Muscle layer of duodenum (tissue), 2 donors: Measurements from ENCODE around the gene MGLL.

ENCODE experiments used
- H3K27ac ChIP-seq: one replicate; pipeline ENCODE4 v1.7.0; 2013; ENCODE audit warnings: mild to moderate bottlenecking, low read length
- H3K27me3 ChIP-seq: one replicate; pipeline ENCODE4 v1.7.0; 2013; ENCODE audit warnings: low read depth, mild to moderate bottlenecking, control low read depth, low read length
- H3K36me3 ChIP-seq, 2 donors: one replicate each; pipeline ENCODE4 v1.7.0; 2013; ENCODE audit warnings: low read length in 2 of 2, control low read depth in 1 of 2, mild to moderate bottlenecking in 1 of 2; ENCODE audit not compliant: insufficient read depth in 2 of 2, control insufficient read depth in 1 of 2
- H3K4me1 ChIP-seq, 2 donors: one replicate each; pipeline ENCODE4 v1.7.0; 2013; ENCODE audit warnings: low read length in 2 of 2, mild to moderate bottlenecking in 2 of 2, control low read depth in 1 of 2, moderate library complexity in 1 of 2; ENCODE audit not compliant: insufficient read depth in 2 of 2, control insufficient read depth in 1 of 2
- H3K4me3 ChIP-seq, 2 donors: one replicate each; pipeline ENCODE4 v1.7.0; 2013; ENCODE audit warnings: low read length in 2 of 2, low read depth in 1 of 2, mild to moderate bottlenecking in 1 of 2
- H3K9me3 ChIP-seq, 2 donors: one replicate each; pipeline ENCODE4 v1.7.0; 2013; ENCODE audit warnings: low read length in 2 of 2, control low read depth in 1 of 2, mild to moderate bottlenecking in 1 of 2; ENCODE audit not compliant: control insufficient read depth in 1 of 2
- donor health status: healthy.

Gene MGLL

DNA sequence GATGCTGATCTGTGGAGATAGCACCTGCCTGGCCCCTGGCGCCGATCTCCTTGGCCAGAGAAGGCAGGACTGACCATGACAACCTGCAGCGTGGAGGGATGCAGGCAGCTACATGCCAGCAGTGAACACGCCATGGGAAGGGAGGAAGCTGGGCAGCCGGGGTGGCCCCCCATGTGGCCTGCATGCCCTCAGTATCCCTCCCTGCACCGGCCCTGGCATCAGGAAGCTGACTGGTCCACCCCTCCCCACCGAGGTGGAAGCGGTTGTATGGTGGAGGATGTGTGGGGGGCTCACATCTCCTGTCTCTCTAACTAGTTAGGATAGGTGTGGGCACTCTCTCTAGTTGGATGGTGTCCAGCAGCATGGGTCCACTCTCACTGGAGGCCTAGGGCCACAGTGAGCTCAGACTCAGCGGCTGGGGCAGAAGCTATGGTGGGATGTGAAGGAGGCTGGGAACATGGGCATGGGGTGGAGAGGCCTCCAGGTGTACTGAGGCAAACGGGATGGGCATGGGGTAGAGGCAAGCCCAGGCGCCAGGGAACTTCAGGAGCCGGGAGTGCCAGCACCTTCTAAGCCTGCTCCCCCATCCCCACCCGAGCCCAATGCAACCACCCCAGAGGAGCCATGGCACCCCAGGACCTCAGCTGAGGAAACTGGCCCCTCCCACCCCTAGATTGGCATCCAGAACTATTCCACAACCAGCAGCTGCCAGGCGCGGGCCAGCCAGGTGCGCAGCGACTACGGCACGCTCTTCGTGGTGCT is 151.4 kb downstream of the MGLL start:
- peaks cover 0 to 2% of the 10 kb centered on the region in 2 donors for H3K36me3 ChIP-seq
- H3K4me1 ChIP-seq: peaks cover 0 to 28% of the 10 kb centered on the region in 2 donors
- H3K4me3 ChIP-seq: no peak overlapping the region
- no peaks in the 10 kb centered on the region for H3K27me3 ChIP-seq
- no peak overlapping the region for H3K27ac ChIP-seq
- H3K9me3 ChIP-seq: no peaks in the 10 kb centered on the region

DNA sequence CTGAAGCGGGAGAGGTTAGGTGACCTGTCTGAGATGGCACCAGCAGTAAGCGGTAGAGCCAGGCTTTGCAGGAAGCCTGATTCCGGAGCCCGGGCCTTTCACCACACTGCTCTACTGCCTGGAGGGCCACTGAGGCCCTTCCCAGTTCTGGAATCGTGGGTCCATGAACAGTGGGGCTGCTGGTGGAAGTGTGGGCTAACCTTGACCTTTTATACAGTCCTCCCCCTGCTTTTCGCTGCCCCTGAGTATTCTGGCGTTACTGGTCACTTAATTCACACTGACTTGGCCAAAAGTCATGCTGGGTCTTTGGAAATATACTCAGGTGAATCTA is 152.1 kb downstream of the MGLL start:
- Histone ChIP-seq H3K27ac (no peak overlapping the region), H3K9me3 (no peaks in the 10 kb centered on the region), H3K4me3 (no peak overlapping the region), H3K4me1 (peaks cover 0 to 27% of the 10 kb centered on the region in 2 donors), H3K27me3 (no peaks in the 10 kb centered on the region), H3K36me3 (no peaks in the 10 kb centered on the region)

DNA sequence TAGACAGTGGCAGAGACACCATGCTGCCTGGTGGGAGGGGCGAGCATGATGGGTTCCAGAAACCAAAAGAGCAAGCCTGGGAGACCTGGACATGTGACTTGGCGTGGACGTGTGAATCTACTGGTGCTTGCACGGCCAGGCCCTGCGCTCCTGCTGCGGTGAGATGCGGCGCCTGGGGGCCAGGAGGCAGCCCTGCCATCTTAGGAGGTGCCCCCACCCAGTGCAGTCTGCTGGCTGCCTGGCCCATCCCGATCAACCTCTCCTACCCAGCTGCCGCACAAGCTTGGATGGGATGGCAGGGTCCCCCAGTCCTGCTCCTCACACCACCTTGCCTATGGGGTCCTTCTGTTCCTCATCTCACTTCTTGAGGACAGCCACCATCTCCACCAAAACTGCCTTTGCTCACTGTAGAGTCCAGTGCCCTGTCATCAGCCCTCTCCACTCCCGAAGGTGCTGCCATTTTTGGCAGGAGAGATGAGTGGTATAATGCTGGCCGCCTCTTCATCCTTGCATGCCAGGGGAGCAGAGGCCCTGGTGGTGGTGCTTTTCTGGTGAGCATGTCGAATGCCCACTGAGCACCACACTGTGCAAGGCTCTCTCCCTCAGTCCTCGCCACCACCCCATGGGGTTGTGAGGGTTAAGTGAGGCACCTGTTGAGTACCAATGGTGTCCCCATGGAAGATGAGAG is 152.6 kb downstream of the MGLL start:
- peaks cover 0 to 21% of the 10 kb centered on the region in 2 donors for H3K4me1 ChIP-seq
- no peak overlapping the region for H3K4me3 ChIP-seq
- H3K36me3 ChIP-seq: no peaks in the 10 kb centered on the region
- no peak overlapping the region for H3K27ac ChIP-seq
- H3K9me3 ChIP-seq: no peaks in the 10 kb centered on the region
- H3K27me3 ChIP-seq: no peaks in the 10 kb centered on the region

DNA sequence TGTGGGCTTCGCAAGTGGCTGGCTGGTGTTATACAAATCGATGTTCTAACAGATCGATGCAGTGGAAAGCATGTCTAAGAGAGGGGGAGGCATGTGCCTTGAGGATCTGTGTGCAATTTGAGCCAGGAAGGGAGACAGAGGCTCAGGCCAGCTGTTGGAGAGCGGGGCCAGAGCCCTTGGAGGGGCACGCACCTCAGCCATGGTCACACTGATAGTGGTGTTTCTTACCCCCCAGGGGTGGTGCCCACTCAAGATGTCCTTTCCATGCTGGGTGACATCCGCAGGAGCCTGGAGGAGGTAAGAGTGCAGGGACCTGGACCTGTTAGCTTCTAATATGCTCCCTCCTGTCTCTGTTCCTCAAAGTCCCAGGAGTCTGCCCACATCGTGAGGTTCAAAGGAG is 153.4 kb downstream of the MGLL start:
- Histone ChIP-seq H3K4me1 (peaks cover 0 to 16% of the 10 kb centered on the region in 2 donors), H3K4me3 (no peak overlapping the region), H3K27me3 (no peaks in the 10 kb centered on the region), H3K9me3 (no peaks in the 10 kb centered on the region), H3K36me3 (no peaks in the 10 kb centered on the region), H3K27ac (no peak overlapping the region)

DNA sequence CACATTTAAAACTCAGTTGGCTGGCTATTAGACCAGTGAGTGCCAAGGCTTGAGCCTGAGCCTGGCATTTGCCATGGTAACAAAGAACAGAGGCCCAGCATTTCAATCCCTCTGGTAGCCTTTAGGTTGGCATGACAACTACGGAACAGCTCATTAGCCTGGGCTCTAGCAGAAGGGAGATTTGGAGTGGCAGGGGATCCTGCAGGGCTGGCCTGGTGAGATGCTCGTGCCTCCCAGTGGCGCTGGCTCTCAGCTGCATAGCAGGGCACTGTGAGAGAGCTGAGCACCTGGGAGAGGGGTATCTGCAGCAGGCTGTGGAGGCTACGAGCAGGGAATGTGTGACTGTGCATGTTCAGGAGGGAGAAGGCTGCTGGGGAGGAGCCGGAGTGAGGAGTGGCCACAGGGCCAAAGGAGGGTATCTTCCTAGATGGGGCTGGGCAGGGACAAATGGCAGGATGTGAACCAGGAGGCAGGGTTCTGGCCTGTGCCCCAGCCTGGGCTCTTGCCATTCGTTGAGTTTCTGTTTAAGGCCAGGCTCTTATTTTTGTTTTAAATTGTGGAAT is 155.1 kb downstream of the MGLL start:
- Histone ChIP-seq H3K4me1 (peaks cover 0 to 9% of the 10 kb centered on the region in 2 donors), H3K27ac (no peak overlapping the region), H3K9me3 (no peaks in the 10 kb centered on the region), H3K27me3 (no peaks in the 10 kb centered on the region), H3K36me3 (no peaks in the 10 kb centered on the region), H3K4me3 (no peak overlapping the region)

DNA sequence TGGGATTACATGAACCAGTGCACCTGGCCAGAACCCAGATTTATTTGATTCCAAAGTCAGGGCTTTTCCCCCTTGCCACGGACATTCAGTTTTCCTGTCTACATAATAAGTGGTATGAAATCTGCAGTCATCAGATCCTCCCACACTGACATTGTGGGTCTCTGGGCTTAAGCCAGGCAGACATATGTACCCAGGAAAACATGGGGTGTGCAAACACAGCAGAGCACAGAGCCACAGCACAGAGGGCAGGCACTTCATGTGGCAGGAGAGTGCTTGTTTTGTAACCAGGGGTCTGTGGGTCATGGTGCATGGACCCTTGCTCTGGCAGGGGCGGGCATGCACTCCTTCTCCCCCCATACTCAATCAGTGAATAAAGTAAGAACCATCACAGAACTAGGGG is 155.6 kb downstream of the MGLL start:
- no peak overlapping the region for H3K4me3 ChIP-seq

DNA sequence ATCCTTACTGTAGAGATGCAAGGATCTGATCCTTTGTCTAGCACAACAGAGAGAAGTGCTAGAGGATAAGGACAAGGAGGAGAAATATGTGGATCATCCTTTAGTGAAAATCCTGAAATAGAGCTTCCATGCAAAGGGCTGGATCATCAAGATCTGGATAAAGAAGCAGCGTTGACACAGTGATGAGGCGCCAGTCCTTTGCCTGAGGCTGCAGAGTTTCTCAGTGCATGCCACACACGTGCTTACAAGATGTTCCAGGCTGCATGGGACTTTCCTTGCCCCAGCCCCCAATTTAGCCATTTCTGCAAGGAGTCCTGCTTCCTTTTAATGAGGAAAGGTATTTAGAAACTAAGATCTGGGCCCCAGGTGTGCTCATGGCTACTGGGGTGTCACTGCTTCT is 156.7 kb downstream of the MGLL start:
- no peak overlapping the region for H3K4me3 ChIP-seq
- H3K9me3 ChIP-seq: no peaks in the 10 kb centered on the region

More for the DNA sequence above, 155.6 kb downstream of the MGLL start:
- peaks cover 0 to 4% of the 10 kb centered on the region in 2 donors for H3K4me1 ChIP-seq
- no peaks in the 10 kb centered on the region for H3K36me3 ChIP-seq
- H3K9me3 ChIP-seq: no peaks in the 10 kb centered on the region
- no peak overlapping the region for H3K27ac ChIP-seq
- H3K27me3 ChIP-seq: no peaks in the 10 kb centered on the region

DNA sequence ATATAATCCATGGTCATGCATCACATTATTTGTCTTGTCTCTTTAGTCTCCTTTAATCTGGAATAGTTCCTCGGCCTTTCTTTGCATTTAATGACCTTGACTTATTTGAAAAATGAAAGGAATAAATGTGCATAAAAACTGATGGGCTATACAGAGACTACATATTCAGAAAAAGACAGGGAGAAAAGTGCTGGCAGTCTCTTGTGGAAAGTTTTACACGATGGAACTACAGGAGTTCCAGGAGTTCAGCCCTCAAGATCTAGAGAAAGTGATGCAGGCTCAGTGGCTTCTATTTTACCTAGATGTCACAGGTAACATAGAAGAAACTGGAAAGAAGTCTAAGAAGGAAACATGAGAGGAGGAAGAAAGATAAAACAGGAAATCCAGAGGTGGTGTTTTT is 157.2 kb downstream of the MGLL start:
- no peaks in the 10 kb centered on the region for H3K36me3 ChIP-seq
- H3K4me3 ChIP-seq: no peak overlapping the region
- no peak overlapping the region for H3K27ac ChIP-seq
- H3K4me1 ChIP-seq: no peaks in the 10 kb centered on the region
- no peaks in the 10 kb centered on the region for H3K27me3 ChIP-seq
- H3K9me3 ChIP-seq: no peaks in the 10 kb centered on the region

More for the DNA sequence above, 156.7 kb downstream of the MGLL start:
- H3K4me1 ChIP-seq: no peaks in the 10 kb centered on the region
- no peak overlapping the region for H3K27ac ChIP-seq
- no peaks in the 10 kb centered on the region for H3K27me3 ChIP-seq
- no peaks in the 10 kb centered on the region for H3K36me3 ChIP-seq

DNA sequence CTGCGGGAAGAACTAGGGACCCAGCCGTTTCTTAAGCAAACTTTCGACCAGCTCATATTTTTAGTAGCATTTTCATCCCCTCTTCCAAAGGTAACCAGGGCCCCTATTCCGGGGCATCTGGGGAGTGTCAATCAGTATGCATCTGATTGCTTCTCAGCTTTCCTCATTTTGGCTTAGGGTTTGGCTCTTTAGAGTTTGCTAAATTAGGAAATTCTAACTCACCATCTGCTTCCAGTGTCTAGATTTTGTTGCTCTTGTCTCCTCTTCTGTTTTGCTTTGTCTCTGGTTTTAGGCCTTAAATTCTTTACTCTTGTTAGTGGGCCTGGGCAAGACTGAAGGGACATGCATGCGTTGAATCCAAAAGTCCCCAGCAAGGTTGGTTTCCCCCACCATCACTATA is 159.2 kb downstream of the MGLL start:
- Histone ChIP-seq H3K9me3 (no peaks in the 10 kb centered on the region), H3K27ac (no peak overlapping the region), H3K27me3 (no peaks in the 10 kb centered on the region), H3K4me3 (no peak overlapping the region), H3K4me1 (no peaks in the 10 kb centered on the region), H3K36me3 (no peaks in the 10 kb centered on the region)

DNA sequence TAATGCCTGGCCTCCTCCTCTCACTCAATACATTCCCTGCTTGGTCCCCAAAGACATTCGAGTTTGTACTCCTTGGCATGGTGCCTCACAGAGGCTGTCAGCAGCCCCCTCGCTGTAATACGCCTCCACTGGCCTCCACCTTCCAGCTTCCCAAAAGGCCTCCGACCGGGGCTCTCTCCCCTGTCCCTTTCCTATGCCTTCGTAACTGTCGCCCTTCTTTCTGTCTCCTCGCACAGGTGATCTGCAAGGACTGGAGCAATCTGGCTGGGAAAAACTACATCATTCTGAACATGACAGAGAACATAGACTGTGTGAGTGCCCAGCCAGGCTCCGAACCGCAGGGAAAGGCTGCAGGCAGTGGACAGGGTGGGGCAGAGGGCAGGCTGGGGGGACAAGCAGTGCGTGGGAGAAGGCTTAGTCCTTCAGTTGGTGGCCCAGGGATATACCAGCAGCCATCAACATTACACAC is 160.3 kb downstream of the MGLL start:
- Histone ChIP-seq H3K27me3 (no peaks in the 10 kb centered on the region), H3K4me3 (no peak overlapping the region), H3K4me1 (no peaks in the 10 kb centered on the region), H3K9me3 (no peaks in the 10 kb centered on the region), H3K27ac (no peak overlapping the region), H3K36me3 (no peaks in the 10 kb centered on the region)

DNA sequence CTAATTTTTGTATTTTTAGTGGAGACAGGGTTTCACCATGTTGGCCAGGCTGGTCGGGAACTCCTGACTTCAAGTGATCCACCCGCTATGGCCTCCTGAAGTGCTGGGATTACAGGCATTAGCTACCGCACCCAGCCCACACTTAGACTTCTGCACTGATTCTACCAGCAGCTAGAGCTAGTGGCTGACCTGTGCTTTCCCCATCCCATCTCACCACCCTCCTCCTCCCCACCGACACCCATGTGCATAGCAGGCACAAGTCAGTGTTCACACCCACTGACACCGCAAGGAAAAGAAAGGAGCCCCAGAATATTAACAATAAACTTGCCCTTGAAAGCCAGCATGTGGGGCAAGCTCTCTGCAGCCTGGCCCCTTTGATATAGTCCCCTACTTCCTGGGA is 160.7 kb downstream of the MGLL start:
- Histone ChIP-seq H3K4me1 (no peaks in the 10 kb centered on the region), H3K36me3 (no peaks in the 10 kb centered on the region), H3K27me3 (no peaks in the 10 kb centered on the region), H3K27ac (no peak overlapping the region), H3K4me3 (no peak overlapping the region), H3K9me3 (no peaks in the 10 kb centered on the region)
